CD1c-positive myeloid dendritic cell (primary cell): ENCODE results near the gene WDR1.

ENCODE experiments used
- DNase-seq: peaks from one replicate; pipeline ENCODE4 v3.0.0-alpha.2; 2016; ENCODE audit errors: extremely low spot score

The WDR1 gene

GRCh38 chr4:10084651-10085358, 31.8 kb downstream of the WDR1 start:
- DNase-seq, result no peak

- DNase-seq, result no peak
These were observed 32.5 kb downstream of the WDR1 start for GRCh38 chr4:10083861-10084641.

GRCh38 chr4:10083331-10083771, 33.2 kb downstream of the WDR1 start:
- no peak for DNase-seq

- DNase-seq, result no peak
These were observed 33.9 kb downstream of the WDR1 start for GRCh38 chr4:10082459-10083272.

GRCh38 chr4:10082047-10082446, 34.6 kb downstream of the WDR1 start:
- no peak for DNase-seq

GRCh38 chr4:10081218-10081606, 35.4 kb downstream of the WDR1 start:
- DNase-seq, result no peak

- DNase-seq, result no peak
These were observed 35.9 kb downstream of the WDR1 start for GRCh38 chr4:10080589-10081217.

GRCh38 chr4:10079912-10080588, 36.5 kb downstream of the WDR1 start:
- no peak for DNase-seq

GRCh38 chr4:10079256-10079655, 37.3 kb downstream of the WDR1 start:
- DNase-seq, result no peak

GRCh38 chr4:10078481-10079233, 37.9 kb downstream of the WDR1 start:
- DNase-seq, result no peak

- peak; percentile 57 for DNase-seq
These were observed 38.9 kb downstream of the WDR1 start for GRCh38 chr4:10077483-10078335.

GRCh38 chr4:10077076-10077475, 39.5 kb downstream of the WDR1 start:
- DNase-seq, result no peak

- no peak for DNase-seq
These were observed 40.6 kb downstream of the WDR1 start for GRCh38 chr4:10075953-10076391.

GRCh38 chr4:10075158-10075863, 41.3 kb downstream of the WDR1 start:
- DNase-seq, result no peak

GRCh38 chr4:10074767-10075105, 41.9 kb downstream of the WDR1 start:
- DNase-seq, result no peak

- no peak for DNase-seq
These were observed 42.4 kb downstream of the WDR1 start for GRCh38 chr4:10074076-10074766.

GRCh38 chr4:10072420-10073017, 44.1 kb downstream of the WDR1 start:
- DNase-seq, result no peak

- DNase-seq, result no peak
These were observed 47.4 kb downstream of the WDR1 start for GRCh38 chr4:10069075-10069642.
